HL-60 (cell line): ENCODE data around the gene TGM2.

Experiments
- CTCF ChIP-seq: IDR thresholded peaks from one replicate; pipeline ENCODE4 v1.5.1; 2011; ENCODE audit warnings: low read length, control low read depth, inconsistent platforms; ENCODE audit not compliant: insufficient read depth
- GABPA ChIP-seq: IDR thresholded peaks from 2 replicates; pipeline ENCODE4 v1.6.1; 2012; ENCODE audit warnings: low read depth

- TF ChIP-seq CTCF: no peak
- no peak for TF ChIP-seq GABPA
These were observed 2.3 kb upstream of the TGM2 start for GRCh38 chr20:38167328-38167850.
